Measurements from ENCODE around the gene SULT1A1.

DNA sequence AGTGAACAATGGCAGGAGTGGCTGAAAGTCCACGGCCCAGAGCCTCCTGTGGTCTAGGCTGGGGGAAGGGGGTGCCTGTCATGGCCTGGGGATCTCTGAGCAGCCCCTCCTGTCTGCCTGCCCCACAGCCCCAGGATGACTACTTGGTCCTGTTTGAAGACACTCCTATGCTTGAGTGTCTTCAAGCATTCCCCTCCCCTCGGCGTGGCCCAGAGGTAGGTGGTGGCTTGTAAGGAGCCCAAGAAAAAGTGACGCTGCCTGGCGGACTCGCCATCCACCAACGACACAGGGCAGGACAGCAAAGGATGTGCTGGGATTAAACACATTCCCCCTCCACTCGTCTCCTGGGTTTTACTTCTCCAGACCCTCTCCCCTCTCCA is 5.7 kb downstream of the SULT1A1 start:
- TF ChIP-seq MXI1 (IDR thresholded peaks at IDR 0.05; ENCODE audit: borderline replicate concordance, low read depth, low read length) (no peak), CTCF (conservative IDR thresholded peaks at IDR 0.05; ENCODE audit: low read depth, low read length) (no peak), NFE2L2 (IDR thresholded peaks at IDR 0.05; ENCODE audit: low read depth, low read length) (no peak), RFX5 (IDR thresholded peaks at IDR 0.05; ENCODE audit: low read depth, low read length) (no peak), POLR2A (IDR thresholded peaks at IDR 0.05; ENCODE audit: low read depth, low read length) (no peak), MAFK (IDR thresholded peaks at IDR 0.05; ENCODE audit: low read depth, low read length) (no peak), RAD21 (IDR thresholded peaks at IDR 0.05; ENCODE audit: low read length) (no peak), SMC3 (IDR thresholded peaks at IDR 0.05; ENCODE audit: low read depth, low read length) (no peak), CHD1 (IDR thresholded peaks at IDR 0.05; ENCODE audit: low read depth, low read length) (no peak), CEBPB (IDR thresholded peaks at IDR 0.05; ENCODE audit: low read depth, low read length) (no peak), MAZ (IDR thresholded peaks at IDR 0.05; ENCODE audit: borderline replicate concordance, low read depth, low read length) (no peak)

Measured in IMR-90 (cell line).